Parathyroid adenoma (tissue), 2 donors: ENCODE results near the gene MXI1.
A peak's percentile ranks its signal among the peaks of the same experiment; 100 is the strongest.

Source experiments
- H2AFZ ChIP-seq: fragments of 300-600 bp; sonication (generic); one replicate; pipeline ENCODE4 v1.7.0; 2017; ENCODE audit warnings: antibody characterized with exemption, mild to moderate bottlenecking
- H3K27ac ChIP-seq: fragments of 300-600 bp; sonication (generic); one replicate; pipeline ENCODE4 v1.7.0; 2017
- H3K27me3 ChIP-seq: fragments of 300-600 bp; sonication (generic); one replicate; pipeline ENCODE4 v1.7.0; 2017; ENCODE audit warnings: low read length; ENCODE audit not compliant: control insufficient read depth, insufficient read depth
- H3K36me3 ChIP-seq: fragments of 300-600 bp; sonication (generic); one replicate; pipeline ENCODE4 v1.7.0; 2017; ENCODE audit warnings: low read length; ENCODE audit not compliant: control insufficient read depth, insufficient read depth
- H3K4me1 ChIP-seq: fragments of 300-600 bp; sonication (generic); one replicate; pipeline ENCODE4 v1.7.0; 2017; ENCODE audit warnings: control low read depth
- H3K4me2 ChIP-seq: fragments of 300-600 bp; sonication (generic); one replicate; pipeline ENCODE4 v1.7.0; 2017; ENCODE audit warnings: low read length
- H3K4me3 ChIP-seq: fragments of 300-600 bp; sonication (generic); one replicate; pipeline ENCODE4 v1.7.0; 2017; ENCODE audit warnings: low read depth, low read length
- H3K79me2 ChIP-seq: fragments of 300-600 bp; sonication (generic); one replicate; pipeline ENCODE4 v1.7.0; 2017; ENCODE audit warnings: control low read depth
- H3K9ac ChIP-seq: fragments of 300-600 bp; sonication (generic); one replicate; pipeline ENCODE4 v1.7.0; 2017; ENCODE audit warnings: mild to moderate bottlenecking
- H3K9me3 ChIP-seq: fragments of 300-600 bp; sonication (generic); one replicate; pipeline ENCODE4 v1.7.0; 2017; ENCODE audit warnings: low read length; ENCODE audit not compliant: control insufficient read depth
- TF ChIP-seq, protein P1 (sequence below): fragments of 300-600 bp; sonication (generic); IDR thresholded peaks from one replicate; pipeline ENCODE4 v1.7.0; 2017; ENCODE audit warnings: antibody characterized with exemption, mild to moderate bottlenecking
- donor health status: primary hyperparathyroidism.

Gene MXI1

GRCh38 chr10:110305767-110306451 lies 98.5 kb downstream of the MXI1 start:
- Histone ChIP-seq H3K36me3 (no peaks in the 10 kb centered on the region), H3K27me3 (no peaks in the 10 kb centered on the region), H3K4me1 (peaks cover 6% of the 10 kb centered on the region), H3K4me2 (no peak overlapping the region), H3K9me3 (no peaks in the 10 kb centered on the region), H3K27ac (no peak overlapping the region), H2AFZ (peak overlapping the region; percentile 94), H3K4me3 (no peak overlapping the region), H3K79me2 (peaks cover 5% of the 10 kb centered on the region), H3K9ac (no peak overlapping the region)
- TF ChIP-seq, protein P1, sequence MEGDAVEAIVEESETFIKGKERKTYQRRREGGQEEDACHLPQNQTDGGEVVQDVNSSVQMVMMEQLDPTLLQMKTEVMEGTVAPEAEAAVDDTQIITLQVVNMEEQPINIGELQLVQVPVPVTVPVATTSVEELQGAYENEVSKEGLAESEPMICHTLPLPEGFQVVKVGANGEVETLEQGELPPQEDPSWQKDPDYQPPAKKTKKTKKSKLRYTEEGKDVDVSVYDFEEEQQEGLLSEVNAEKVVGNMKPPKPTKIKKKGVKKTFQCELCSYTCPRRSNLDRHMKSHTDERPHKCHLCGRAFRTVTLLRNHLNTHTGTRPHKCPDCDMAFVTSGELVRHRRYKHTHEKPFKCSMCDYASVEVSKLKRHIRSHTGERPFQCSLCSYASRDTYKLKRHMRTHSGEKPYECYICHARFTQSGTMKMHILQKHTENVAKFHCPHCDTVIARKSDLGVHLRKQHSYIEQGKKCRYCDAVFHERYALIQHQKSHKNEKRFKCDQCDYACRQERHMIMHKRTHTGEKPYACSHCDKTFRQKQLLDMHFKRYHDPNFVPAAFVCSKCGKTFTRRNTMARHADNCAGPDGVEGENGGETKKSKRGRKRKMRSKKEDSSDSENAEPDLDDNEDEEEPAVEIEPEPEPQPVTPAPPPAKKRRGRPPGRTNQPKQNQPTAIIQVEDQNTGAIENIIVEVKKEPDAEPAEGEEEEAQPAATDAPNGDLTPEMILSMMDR: peak; percentile 45

DNA sequence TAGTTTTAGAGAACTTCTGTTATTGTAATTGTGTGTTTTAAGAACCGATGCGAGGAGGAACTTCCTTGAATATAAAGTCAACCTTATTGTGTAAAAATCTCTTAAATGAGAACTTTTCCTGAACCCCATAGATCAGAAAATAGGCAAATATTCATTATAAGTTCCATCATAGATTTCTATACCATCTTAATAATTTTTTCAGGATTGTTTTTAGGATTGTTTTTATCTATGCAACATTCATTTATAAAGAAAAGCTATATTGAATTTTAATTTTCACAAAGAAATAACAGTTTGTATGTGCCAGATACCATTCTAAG lies 99.0 kb downstream of the MXI1 start:
- H3K4me3 ChIP-seq: no peak overlapping the region
- H3K9me3 ChIP-seq: no peaks in the 10 kb centered on the region
- H2AFZ ChIP-seq: no peak overlapping the region
- no peaks in the 10 kb centered on the region for H3K36me3 ChIP-seq
- no peak overlapping the region for H3K4me2 ChIP-seq
- no peak overlapping the region for H3K27ac ChIP-seq
- H3K27me3 ChIP-seq: no peaks in the 10 kb centered on the region
- peaks cover 6% of the 10 kb centered on the region for H3K4me1 ChIP-seq
- TF ChIP-seq, protein P1: no peak
- peaks cover 5% of the 10 kb centered on the region for H3K79me2 ChIP-seq
- H3K9ac ChIP-seq: no peak overlapping the region

DNA sequence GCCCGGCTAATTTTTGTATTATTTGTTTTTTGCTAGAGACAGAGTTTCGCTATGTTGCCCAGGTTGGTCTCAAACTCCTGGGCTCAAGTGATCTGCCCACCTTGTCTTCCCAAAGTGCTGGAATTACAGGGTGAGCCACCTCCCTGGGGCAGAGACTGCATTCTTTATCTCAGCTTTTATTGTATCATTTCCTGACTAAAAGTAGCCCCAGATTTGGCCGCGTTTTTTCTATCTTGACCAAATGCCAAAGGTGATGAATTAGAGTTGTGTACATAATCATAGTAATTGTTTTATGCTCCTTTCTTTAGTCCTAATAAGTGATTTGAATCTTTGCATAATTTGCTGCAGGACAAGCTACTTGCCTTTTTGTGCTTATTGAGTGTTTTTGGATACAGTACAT lies 100.4 kb downstream of the MXI1 start:
- Histone ChIP-seq H3K4me3 (no peak overlapping the region), H3K4me1 (peaks cover 6% of the 10 kb centered on the region), H3K36me3 (no peaks in the 10 kb centered on the region), H2AFZ (no peak overlapping the region), H3K9ac (no peak overlapping the region), H3K27ac (no peak overlapping the region), H3K27me3 (no peaks in the 10 kb centered on the region), H3K4me2 (no peak overlapping the region), H3K79me2 (peaks cover 5% of the 10 kb centered on the region), H3K9me3 (no peaks in the 10 kb centered on the region)
- TF ChIP-seq, protein P1: no peak

- no peaks in the 10 kb centered on the region for H3K4me1 ChIP-seq
- no peak overlapping the region for H2AFZ ChIP-seq
- no peak overlapping the region for H3K27ac ChIP-seq
- TF ChIP-seq, protein P1: no peak
- H3K4me2 ChIP-seq: no peak overlapping the region
- H3K79me2 ChIP-seq: no peaks in the 10 kb centered on the region
- H3K9me3 ChIP-seq: no peaks in the 10 kb centered on the region
- H3K4me3 ChIP-seq: no peak overlapping the region
- no peaks in the 10 kb centered on the region for H3K36me3 ChIP-seq
- H3K9ac ChIP-seq: no peak overlapping the region
- H3K27me3 ChIP-seq: no peaks in the 10 kb centered on the region
These were observed 103.3 kb downstream of the MXI1 start for GRCh38 chr10:110310741-110311140.

DNA sequence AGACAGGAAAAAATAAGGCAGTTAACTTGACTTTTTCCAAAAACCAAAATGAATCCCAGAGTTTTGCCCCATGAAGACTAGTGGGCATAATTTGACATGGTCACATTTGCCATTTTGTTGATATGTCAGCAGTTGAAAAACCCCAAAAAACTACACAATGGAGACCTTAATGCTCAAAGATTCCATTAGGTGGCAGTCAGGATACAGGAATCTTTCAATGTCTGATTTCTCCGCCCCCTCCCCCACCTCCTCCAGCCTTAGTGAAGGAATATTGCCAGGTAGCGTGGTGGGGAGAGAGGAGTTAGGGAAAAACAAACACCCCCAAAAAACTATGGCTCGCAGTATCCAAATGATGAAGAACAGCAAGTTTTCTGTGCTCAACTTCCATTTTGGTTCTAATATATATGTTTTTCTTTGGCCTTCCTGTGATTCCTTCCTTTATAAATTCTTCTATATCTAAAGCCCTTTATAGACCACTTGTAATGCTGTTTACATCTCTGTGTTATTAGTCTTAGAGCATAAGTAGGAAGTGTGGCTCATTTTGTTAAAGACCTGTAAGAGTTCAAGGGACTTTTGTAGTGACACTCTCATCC lies 104.0 kb downstream of the MXI1 start:
- Histone ChIP-seq H2AFZ (no peak overlapping the region), H3K9me3 (no peaks in the 10 kb centered on the region)
- TF ChIP-seq, protein P1: peak; percentile 64

More for the DNA sequence above, 104.0 kb downstream of the MXI1 start:
- no peak overlapping the region for H3K4me2 ChIP-seq
- H3K9ac ChIP-seq: no peak overlapping the region
- no peaks in the 10 kb centered on the region for H3K27me3 ChIP-seq
- H3K4me1 ChIP-seq: no peaks in the 10 kb centered on the region
- H3K79me2 ChIP-seq: no peaks in the 10 kb centered on the region
- no peaks in the 10 kb centered on the region for H3K36me3 ChIP-seq
- H3K27ac ChIP-seq: no peak overlapping the region
- H3K4me3 ChIP-seq: no peak overlapping the region
